ENCODE measurements around the gene RASGRP4.
A peak's percentile ranks its signal among the peaks of the same experiment; 100 is the strongest.

DNA sequence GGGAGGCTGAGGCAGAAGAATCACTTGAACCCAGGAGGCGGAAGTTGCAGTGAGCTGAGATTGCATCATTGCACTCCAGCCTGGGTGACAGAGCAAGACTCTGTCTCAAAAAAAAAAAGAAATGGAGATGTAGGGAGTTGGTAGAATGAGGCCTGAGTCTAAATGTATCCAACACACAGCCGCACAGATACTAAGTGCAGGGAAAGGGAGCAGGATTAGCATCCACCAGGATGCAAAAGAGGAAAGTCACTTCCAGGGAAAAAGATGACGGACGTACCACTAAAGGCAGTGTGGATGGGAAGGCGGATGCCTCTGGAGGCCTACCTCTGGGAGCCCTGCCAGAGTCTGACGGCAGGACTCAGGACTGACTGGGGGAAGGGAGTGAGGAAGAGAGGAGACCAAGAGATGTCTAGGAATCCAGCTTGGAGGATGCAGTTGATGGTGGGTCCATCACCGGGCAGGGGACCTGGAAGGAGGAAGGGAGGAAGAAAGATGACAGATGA, 16.3 kb downstream of the RASGRP4 start:
- TF ChIP-seq USF2 (IDR thresholded peaks at IDR 0.05; ENCODE audit: borderline replicate concordance, low read depth, low read length) = no peak
- peak; percentile 30; the same call in 1 of the 2 replicates for TF ChIP-seq POLR2A (IDR thresholded peaks at IDR 0.05; ENCODE audit: low read depth, low read length)
- no peak for TF ChIP-seq EP300 (IDR thresholded peaks at IDR 0.05; ENCODE audit: borderline replicate concordance in 1 of 2, control insufficient read depth in 1 of 2, low read depth in 2 of 2, low read length in 2 of 2)
- TF ChIP-seq HDGF (IDR thresholded peaks at IDR 0.05) = no peak
- no peak for TF ChIP-seq CTCF (IDR thresholded peaks at IDR 0.05 in 2 of 3, conservative IDR thresholded peaks at IDR 0.05 in 1 of 3; ENCODE audit: control insufficient read depth in 2 of 3, extremely low read depth in 1 of 3, insufficient read depth in 1 of 3, low read depth in 3 of 3, low read length in 3 of 3)
- TF ChIP-seq KDM1A (IDR thresholded peaks at IDR 0.05; ENCODE audit: borderline replicate concordance) = no peak
- no peak for TF ChIP-seq MTA3 (IDR thresholded peaks at IDR 0.05; ENCODE audit: borderline replicate concordance, low read length)

Data from GM12878 (cell line).